Kidney (tissue), 14 donors: ENCODE data around the gene PLXNB1. TPM values are rescaled to one million over a fixed set of nuclear protein-coding genes. Genes with fewer than 3 reads are reported as not detected.

Experiments used
- DNase-seq, 5 donors: peaks; one replicate each; pipeline ENCODE4 v3.0.0-alpha.2; 2013 to 2020
- FAIRE-seq: peaks from 2 replicates; lab custom pipeline; 2012; peaks lifted over from hg19 to GRCh38; lab: Jason Lieb, UNC
- H3K27ac ChIP-seq, 2 donors: one replicate each; pipeline ENCODE4 v1.7.0; 2013; ENCODE audit warnings: low read depth in 2 of 2, low read length in 2 of 2, inconsistent platforms in 1 of 2
- H3K27me3 ChIP-seq: one replicate; pipeline ENCODE4 v1.7.1; 2013; ENCODE audit warnings: low read length, inconsistent platforms; ENCODE audit not compliant: control insufficient read depth, insufficient read depth
- H3K36me3 ChIP-seq, 3 donors: one replicate each; pipeline versions ENCODE4 v1.7.0 to v1.7.1; 2013; ENCODE audit warnings: low read length in 3 of 3, control low read depth in 1 of 3, inconsistent platforms in 1 of 3; ENCODE audit not compliant: insufficient read depth in 3 of 3, control insufficient read depth in 2 of 3
- H3K4me1 ChIP-seq, 3 donors: one replicate each; pipeline versions ENCODE4 v1.7.0 to v1.7.1; 2013; ENCODE audit warnings: low read length in 3 of 3, inconsistent platforms in 1 of 3, low read depth in 1 of 3; ENCODE audit not compliant: control insufficient read depth in 2 of 3, insufficient read depth in 2 of 3
- H3K4me3 ChIP-seq, 3 donors: one replicate each; pipeline versions ENCODE4 v1.7.0 to v1.8.1; 2013; ENCODE audit warnings: low read length in 3 of 3, control low read depth in 1 of 3, inconsistent platforms in 1 of 3
- H3K9ac ChIP-seq, 3 donors: one replicate each; pipeline versions ENCODE4 v1.7.0 to v1.7.1; 2013; ENCODE audit warnings: low read length in 3 of 3, control low read depth in 1 of 3, inconsistent platforms in 1 of 3
- H3K9me3 ChIP-seq, 3 donors: one replicate each; pipeline versions ENCODE4 v1.7.0 to v1.7.1; 2013; ENCODE audit warnings: low read length in 3 of 3, control low read depth in 1 of 3, inconsistent platforms in 1 of 3; ENCODE audit not compliant: control insufficient read depth in 2 of 3, insufficient read depth in 1 of 3
- CTCF ChIP-seq: IDR thresholded peaks from 3 replicates; pipeline ENCODE4 v1.5.1; 2012; ENCODE audit warnings: mild to moderate bottlenecking, moderate library complexity, borderline replicate concordance; ENCODE audit not compliant: insufficient read depth; ENCODE audit errors: extremely low read depth
- intact Hi-C: fragments of 100-400 bp; cut with DNase I; formaldehyde crosslinking; loops from one replicate; pipeline ENCODE4 v1.11.1; 2022
- polyA plus RNA-seq: library from polyadenylated mRNA; stranded (reverse); fragments of 350-450 nt; fragmentation: Illumina TruSeq; extraction: RNeasy Lipid Tissue Mini Kit (QIAGEN cat#74804); gene quantifications from one replicate; pipeline ENCODE4 v1.2.3, GENCODE V29; 2014; ENCODE audit warnings: low read depth, low replicate concordance; ENCODE audit not compliant: insufficient read depth
- total RNA-seq: library from RNA; stranded (reverse); fragmentation: NEBNext Ultra II Directional; extraction: Animal tissue kit (Norgen Biotek cat#: 25700); gene quantifications from one replicate; pipeline ENCODE4 v1.2.1, GENCODE V29; 2021
- donor health status: control.
- donor health status: control.
- donor health status: control.
- donor health status: control.
- donor health status: control.
- donor health status: DM: yes; HTN: yes; CAD: no.
- donor health status: Normal renal cell carcinoma (clear cell type).

PLXNB1 gene
- total and polyA plus RNA-seq, 2 donors from 2014 or later = 101 to 224 TPM

GRCh38 chr3:48414376-48415250 is 15.3 kb downstream of the PLXNB1 start:
- Histone ChIP-seq H3K9me3 (no peaks in the 10 kb centered on the region), H3K4me1 (no peaks in the 10 kb centered on the region), H3K27me3 (no peaks in the 10 kb centered on the region), H3K9ac (no peak overlapping the region), H3K27ac (no peak overlapping the region), H3K36me3 (peaks cover 6 to 85% (median 57%) of the 10 kb centered on the region in 3 donors), H3K4me3 (no peak overlapping the region)
- peak in 2 of 5 donors; percentile 26 to 63 for DNase-seq
- intact Hi-C loops = no loop called here
- FAIRE-seq = no peak
- TF ChIP-seq CTCF = no peak

GRCh38 chr3:48413611-48414010 is 16.3 kb downstream of the PLXNB1 start:
- DNase-seq = peak in 1 of 5 donors; percentile 61

GRCh38 chr3:48413086-48413485 is 16.8 kb downstream of the PLXNB1 start:
- peaks cover 6 to 81% (median 61%) of the 10 kb centered on the region in 3 donors for H3K36me3 ChIP-seq
- no peak overlapping the region for H3K4me3 ChIP-seq
- no peak overlapping the region for H3K9ac ChIP-seq
- no peaks in the 10 kb centered on the region for H3K4me1 ChIP-seq
- no peak for FAIRE-seq
- intact Hi-C loops = no loop called here
- no peaks in the 10 kb centered on the region for H3K9me3 ChIP-seq
- no peak overlapping the region for H3K27ac ChIP-seq
- H3K27me3 ChIP-seq = no peaks in the 10 kb centered on the region
- no peak for TF ChIP-seq CTCF
- DNase-seq = peak in 1 of 5 donors; percentile 33

More at GRCh38 chr3:48413611-48414010, 16.3 kb downstream of the PLXNB1 start:
- Histone ChIP-seq H3K9ac (no peak overlapping the region), H3K9me3 (no peaks in the 10 kb centered on the region), H3K36me3 (peaks cover 6 to 85% (median 63%) of the 10 kb centered on the region in 3 donors), H3K4me3 (no peak overlapping the region), H3K4me1 (no peaks in the 10 kb centered on the region), H3K27ac (no peak overlapping the region), H3K27me3 (no peaks in the 10 kb centered on the region)
- intact Hi-C loops = no loop called here
- TF ChIP-seq CTCF = no peak
- FAIRE-seq = no peak
